ENCODE measurements around the gene LEKR1.

Gene LEKR1

DNA sequence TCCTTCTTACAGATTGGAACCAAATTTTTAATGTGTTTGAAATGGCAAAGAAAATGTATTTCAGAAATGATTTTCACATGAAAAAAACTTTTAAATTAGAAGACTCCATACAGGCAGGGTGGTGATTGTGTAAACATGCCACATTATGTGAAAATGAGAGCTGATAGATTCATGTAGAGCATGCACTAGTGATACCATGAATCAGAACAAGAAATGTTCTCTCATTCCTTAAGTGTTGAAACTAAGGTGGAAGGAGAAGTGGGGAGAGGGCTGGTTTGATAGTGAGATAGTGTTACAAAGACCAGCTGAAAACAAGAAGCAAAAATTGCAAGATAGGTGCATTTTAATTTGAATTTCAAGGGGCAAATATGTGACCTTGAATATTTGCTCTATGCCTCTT, 233.5 kb downstream of the LEKR1 start (continued):
- TF ChIP-seq ZNF70 (CRISPR knock-in tag; IDR thresholded peaks at IDR 0.05) = no peak
- no peak for TF ChIP-seq ISL1 (CRISPR knock-in tag; IDR thresholded peaks at IDR 0.05)
- no peak for TF ChIP-seq GLIS3 (CRISPR knock-in tag; IDR thresholded peaks at IDR 0.05)

DNA sequence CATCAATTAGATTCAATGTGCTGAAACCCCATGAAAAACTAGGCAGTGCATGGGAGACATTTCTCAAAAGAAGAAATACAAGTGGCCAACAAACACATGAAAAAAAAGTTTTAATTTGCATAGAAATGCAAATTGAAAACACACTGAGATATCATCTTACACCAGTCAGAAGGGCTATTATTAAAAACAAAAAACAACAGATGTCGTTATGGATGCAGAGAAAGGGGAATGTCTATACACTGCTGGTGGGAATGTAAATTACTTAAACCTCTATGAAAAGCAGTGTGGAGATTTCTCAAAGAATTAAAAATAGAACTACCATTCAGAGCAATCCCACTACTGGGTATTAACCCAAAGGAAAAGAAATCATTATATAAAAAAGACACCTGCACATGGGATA, 235.1 kb downstream of the LEKR1 start:
- TF ChIP-seq, protein P1, sequence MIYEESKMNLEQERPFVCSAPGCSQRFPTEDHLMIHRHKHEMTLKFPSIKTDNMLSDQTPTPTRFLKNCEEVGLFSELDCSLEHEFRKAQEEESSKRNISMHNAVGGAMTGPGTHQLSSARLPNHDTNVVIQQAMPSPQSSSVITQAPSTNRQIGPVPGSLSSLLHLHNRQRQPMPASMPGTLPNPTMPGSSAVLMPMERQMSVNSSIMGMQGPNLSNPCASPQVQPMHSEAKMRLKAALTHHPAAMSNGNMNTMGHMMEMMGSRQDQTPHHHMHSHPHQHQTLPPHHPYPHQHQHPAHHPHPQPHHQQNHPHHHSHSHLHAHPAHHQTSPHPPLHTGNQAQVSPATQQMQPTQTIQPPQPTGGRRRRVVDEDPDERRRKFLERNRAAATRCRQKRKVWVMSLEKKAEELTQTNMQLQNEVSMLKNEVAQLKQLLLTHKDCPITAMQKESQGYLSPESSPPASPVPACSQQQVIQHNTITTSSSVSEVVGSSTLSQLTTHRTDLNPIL (CRISPR knock-in tag; IDR thresholded peaks at IDR 0.05; ENCODE audit: low read depth) = no peak
- TF ChIP-seq, protein P2, sequence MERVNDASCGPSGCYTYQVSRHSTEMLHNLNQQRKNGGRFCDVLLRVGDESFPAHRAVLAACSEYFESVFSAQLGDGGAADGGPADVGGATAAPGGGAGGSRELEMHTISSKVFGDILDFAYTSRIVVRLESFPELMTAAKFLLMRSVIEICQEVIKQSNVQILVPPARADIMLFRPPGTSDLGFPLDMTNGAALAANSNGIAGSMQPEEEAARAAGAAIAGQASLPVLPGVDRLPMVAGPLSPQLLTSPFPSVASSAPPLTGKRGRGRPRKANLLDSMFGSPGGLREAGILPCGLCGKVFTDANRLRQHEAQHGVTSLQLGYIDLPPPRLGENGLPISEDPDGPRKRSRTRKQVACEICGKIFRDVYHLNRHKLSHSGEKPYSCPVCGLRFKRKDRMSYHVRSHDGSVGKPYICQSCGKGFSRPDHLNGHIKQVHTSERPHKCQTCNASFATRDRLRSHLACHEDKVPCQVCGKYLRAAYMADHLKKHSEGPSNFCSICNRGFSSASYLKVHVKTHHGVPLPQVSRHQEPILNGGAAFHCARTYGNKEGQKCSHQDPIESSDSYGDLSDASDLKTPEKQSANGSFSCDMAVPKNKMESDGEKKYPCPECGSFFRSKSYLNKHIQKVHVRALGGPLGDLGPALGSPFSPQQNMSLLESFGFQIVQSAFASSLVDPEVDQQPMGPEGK (CRISPR knock-in tag; IDR thresholded peaks at IDR 0.05; ENCODE audit: borderline replicate concordance) = no peak
- TF ChIP-seq, protein P3, sequence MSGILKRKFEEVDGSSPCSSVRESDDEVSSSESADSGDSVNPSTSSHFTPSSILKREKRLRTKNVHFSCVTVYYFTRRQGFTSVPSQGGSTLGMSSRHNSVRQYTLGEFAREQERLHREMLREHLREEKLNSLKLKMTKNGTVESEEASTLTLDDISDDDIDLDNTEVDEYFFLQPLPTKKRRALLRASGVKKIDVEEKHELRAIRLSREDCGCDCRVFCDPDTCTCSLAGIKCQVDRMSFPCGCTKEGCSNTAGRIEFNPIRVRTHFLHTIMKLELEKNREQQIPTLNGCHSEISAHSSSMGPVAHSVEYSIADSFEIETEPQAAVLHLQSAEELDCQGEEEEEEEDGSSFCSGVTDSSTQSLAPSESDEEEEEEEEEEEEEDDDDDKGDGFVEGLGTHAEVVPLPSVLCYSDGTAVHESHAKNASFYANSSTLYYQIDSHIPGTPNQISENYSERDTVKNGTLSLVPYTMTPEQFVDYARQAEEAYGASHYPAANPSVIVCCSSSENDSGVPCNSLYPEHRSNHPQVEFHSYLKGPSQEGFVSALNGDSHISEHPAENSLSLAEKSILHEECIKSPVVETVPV (CRISPR knock-in tag; IDR thresholded peaks at IDR 0.05) = no peak
- TF ChIP-seq ARNTL (CRISPR knock-in tag; IDR thresholded peaks at IDR 0.05; ENCODE audit: borderline replicate concordance, low read depth) = no peak
- TF ChIP-seq ZNF70 (CRISPR knock-in tag; IDR thresholded peaks at IDR 0.05) = no peak
- no peak for TF ChIP-seq OSR1 (CRISPR knock-in tag; IDR thresholded peaks at IDR 0.05)
- TF ChIP-seq RARB (CRISPR knock-in tag; IDR thresholded peaks at IDR 0.05) = no peak
- TF ChIP-seq, protein P4, sequence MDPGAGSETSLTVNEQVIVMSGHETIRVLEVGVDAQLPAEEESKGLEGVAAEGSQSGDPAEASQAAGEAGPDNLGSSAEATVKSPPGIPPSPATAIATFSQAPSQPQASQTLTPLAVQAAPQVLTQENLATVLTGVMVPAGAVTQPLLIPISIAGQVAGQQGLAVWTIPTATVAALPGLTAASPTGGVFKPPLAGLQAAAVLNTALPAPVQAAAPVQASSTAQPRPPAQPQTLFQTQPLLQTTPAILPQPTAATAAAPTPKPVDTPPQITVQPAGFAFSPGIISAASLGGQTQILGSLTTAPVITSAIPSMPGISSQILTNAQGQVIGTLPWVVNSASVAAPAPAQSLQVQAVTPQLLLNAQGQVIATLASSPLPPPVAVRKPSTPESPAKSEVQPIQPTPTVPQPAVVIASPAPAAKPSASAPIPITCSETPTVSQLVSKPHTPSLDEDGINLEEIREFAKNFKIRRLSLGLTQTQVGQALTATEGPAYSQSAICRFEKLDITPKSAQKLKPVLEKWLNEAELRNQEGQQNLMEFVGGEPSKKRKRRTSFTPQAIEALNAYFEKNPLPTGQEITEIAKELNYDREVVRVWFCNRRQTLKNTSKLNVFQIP (CRISPR knock-in tag; IDR thresholded peaks at IDR 0.05; ENCODE audit: borderline replicate concordance, low read depth) = no peak
- no peak for TF ChIP-seq ZFP3 (CRISPR knock-in tag; IDR thresholded peaks at IDR 0.05)
- TF ChIP-seq CSDC2 (CRISPR knock-in tag; IDR thresholded peaks at IDR 0.05) = no peak
- TF ChIP-seq TCF4 (CRISPR knock-in tag; IDR thresholded peaks at IDR 0.05; ENCODE audit: borderline replicate concordance) = no peak

DNA sequence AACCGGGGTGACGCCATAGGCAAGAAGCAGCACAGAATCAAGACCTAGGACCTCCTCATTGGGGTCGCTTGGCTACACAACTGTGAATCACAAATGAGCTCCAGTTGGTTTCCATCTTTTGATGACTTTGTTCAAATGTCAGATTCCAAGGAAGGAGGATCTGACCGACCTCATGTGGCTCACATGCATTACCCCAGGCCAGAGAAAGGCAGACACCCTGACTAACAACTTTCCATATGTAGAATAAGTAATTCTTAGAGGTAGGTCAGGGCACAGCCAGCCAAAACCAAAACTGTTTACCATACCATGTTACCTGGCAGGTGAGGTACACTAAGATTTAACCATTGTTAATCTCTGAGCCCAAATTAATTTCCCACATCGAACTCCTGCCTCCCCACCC, 237.3 kb downstream of the LEKR1 start:
- ATAC-seq = no peak
- TF ChIP-seq ZNF70 (CRISPR knock-in tag; IDR thresholded peaks at IDR 0.05) = no peak
- TF ChIP-seq ZNF565 (CRISPR knock-in tag; conservative IDR thresholded peaks at IDR 0.05; ENCODE audit: low read depth) = no peak
- TF ChIP-seq, protein P5, sequence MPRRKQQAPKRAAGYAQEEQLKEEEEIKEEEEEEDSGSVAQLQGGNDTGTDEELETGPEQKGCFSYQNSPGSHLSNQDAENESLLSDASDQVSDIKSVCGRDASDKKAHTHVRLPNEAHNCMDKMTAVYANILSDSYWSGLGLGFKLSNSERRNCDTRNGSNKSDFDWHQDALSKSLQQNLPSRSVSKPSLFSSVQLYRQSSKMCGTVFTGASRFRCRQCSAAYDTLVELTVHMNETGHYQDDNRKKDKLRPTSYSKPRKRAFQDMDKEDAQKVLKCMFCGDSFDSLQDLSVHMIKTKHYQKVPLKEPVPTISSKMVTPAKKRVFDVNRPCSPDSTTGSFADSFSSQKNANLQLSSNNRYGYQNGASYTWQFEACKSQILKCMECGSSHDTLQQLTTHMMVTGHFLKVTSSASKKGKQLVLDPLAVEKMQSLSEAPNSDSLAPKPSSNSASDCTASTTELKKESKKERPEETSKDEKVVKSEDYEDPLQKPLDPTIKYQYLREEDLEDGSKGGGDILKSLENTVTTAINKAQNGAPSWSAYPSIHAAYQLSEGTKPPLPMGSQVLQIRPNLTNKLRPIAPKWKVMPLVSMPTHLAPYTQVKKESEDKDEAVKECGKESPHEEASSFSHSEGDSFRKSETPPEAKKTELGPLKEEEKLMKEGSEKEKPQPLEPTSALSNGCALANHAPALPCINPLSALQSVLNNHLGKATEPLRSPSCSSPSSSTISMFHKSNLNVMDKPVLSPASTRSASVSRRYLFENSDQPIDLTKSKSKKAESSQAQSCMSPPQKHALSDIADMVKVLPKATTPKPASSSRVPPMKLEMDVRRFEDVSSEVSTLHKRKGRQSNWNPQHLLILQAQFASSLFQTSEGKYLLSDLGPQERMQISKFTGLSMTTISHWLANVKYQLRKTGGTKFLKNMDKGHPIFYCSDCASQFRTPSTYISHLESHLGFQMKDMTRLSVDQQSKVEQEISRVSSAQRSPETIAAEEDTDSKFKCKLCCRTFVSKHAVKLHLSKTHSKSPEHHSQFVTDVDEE (CRISPR knock-in tag; IDR thresholded peaks at IDR 0.05) = no peak
- TF ChIP-seq RARB (CRISPR knock-in tag; IDR thresholded peaks at IDR 0.05) = no peak

More for the DNA sequence above, 235.1 kb downstream of the LEKR1 start:
- no peak for ATAC-seq

DNA sequence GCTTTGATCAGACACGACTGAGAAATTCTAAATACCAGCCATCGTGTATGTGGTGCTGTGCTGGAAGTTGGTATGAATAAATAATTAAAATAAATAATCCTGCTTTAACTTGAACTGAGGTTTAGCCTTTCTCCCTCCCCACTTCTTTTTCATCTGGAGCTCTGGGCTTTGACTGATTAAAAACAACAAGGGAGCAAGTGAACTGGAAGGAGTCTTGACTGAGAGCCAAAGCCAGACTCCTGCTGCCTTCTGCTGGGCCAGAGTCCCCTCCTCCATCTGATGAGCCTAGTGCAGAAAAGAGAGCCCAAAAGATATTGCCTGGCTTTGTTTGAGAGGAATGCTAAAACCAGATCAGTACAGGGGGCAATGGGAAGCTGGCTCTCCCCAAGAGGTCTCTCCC, 237.8 kb downstream of the LEKR1 start:
- no peak for ATAC-seq
- TF ChIP-seq ZNF565 (CRISPR knock-in tag; conservative IDR thresholded peaks at IDR 0.05; ENCODE audit: low read depth) (no peak), TOX (CRISPR knock-in tag; IDR thresholded peaks at IDR 0.05; ENCODE audit: borderline replicate concordance) (no peak), ZNF70 (CRISPR knock-in tag; IDR thresholded peaks at IDR 0.05) (no peak), BACH2 (CRISPR knock-in tag; IDR thresholded peaks at IDR 0.05; ENCODE audit: borderline replicate concordance) (no peak), TCF4 (CRISPR knock-in tag; IDR thresholded peaks at IDR 0.05; ENCODE audit: borderline replicate concordance) (no peak), ISL1 (CRISPR knock-in tag; IDR thresholded peaks at IDR 0.05) (no peak), ARNTL (CRISPR knock-in tag; IDR thresholded peaks at IDR 0.05; ENCODE audit: borderline replicate concordance, low read depth) (no peak), ZFP3 (CRISPR knock-in tag; IDR thresholded peaks at IDR 0.05) (no peak), ZC3H10 (CRISPR knock-in tag; IDR thresholded peaks at IDR 0.05) (no peak), GLIS3 (CRISPR knock-in tag; IDR thresholded peaks at IDR 0.05) (no peak), SNAI2 (CRISPR knock-in tag; IDR thresholded peaks at IDR 0.05) (no peak)
- TF ChIP-seq, protein P5 (CRISPR knock-in tag; IDR thresholded peaks at IDR 0.05) = no peak
- TF ChIP-seq, protein P3 (CRISPR knock-in tag; IDR thresholded peaks at IDR 0.05) = no peak
- TF ChIP-seq, protein P2 (CRISPR knock-in tag; IDR thresholded peaks at IDR 0.05; ENCODE audit: borderline replicate concordance) = no peak
